Measurements from ENCODE around the gene SLC22A23.

GRCh38 chr6:3390698-3391097 lies 66.2 kb downstream of the SLC22A23 start:
- TF ChIP-seq CTCF (IDR thresholded peaks at IDR 0.05) (no peak), ZNF121 (CRISPR knock-in tag; IDR thresholded peaks at IDR 0.05) (no peak), MXD4 (CRISPR knock-in tag; IDR thresholded peaks at IDR 0.05; ENCODE audit: borderline replicate concordance) (no peak), MAX (CRISPR knock-in tag; IDR thresholded peaks at IDR 0.05) (no peak), RELA (CRISPR knock-in tag; IDR thresholded peaks at IDR 0.05; ENCODE audit: borderline replicate concordance) (no peak), ARID4B (CRISPR knock-in tag; IDR thresholded peaks at IDR 0.05; ENCODE audit: borderline replicate concordance) (no peak), ELF4 (CRISPR knock-in tag; IDR thresholded peaks at IDR 0.05; ENCODE audit: low read depth) (no peak), ZNF281 (CRISPR knock-in tag; IDR thresholded peaks at IDR 0.05) (no peak), EMX1 (CRISPR knock-in tag; IDR thresholded peaks at IDR 0.05) (no peak), FOXK1 (CRISPR knock-in tag; IDR thresholded peaks at IDR 0.05) (no peak), NR3C1 (CRISPR knock-in tag; conservative IDR thresholded peaks at IDR 0.05; ENCODE audit: low read depth) (no peak)
